ENCODE results near the gene CHSY3.

The CHSY3 gene

GRCh38 chr5:130024006-130024405 is 119.7 kb downstream of the CHSY3 start:
- DNase-seq (ENCODE audit: low read depth) = no peak

- no peak for DNase-seq (ENCODE audit: low read depth)
These were observed 121.2 kb downstream of the CHSY3 start for GRCh38 chr5:130025511-130025910.

- no peak for DNase-seq (ENCODE audit: low read depth)
These were observed 128.5 kb downstream of the CHSY3 start for GRCh38 chr5:130032807-130033206.

- no peak for DNase-seq (ENCODE audit: low read depth)
These were observed 130.4 kb downstream of the CHSY3 start for GRCh38 chr5:130034566-130035210.

GRCh38 chr5:130035388-130035787 is 131.1 kb downstream of the CHSY3 start:
- DNase-seq (ENCODE audit: low read depth) = no peak

GRCh38 chr5:130037905-130038304 is 133.6 kb downstream of the CHSY3 start:
- no peak for DNase-seq (ENCODE audit: low read depth)

- no peak for DNase-seq (ENCODE audit: low read depth)
These were observed 139.6 kb downstream of the CHSY3 start for GRCh38 chr5:130043834-130044233.

- no peak for DNase-seq (ENCODE audit: low read depth)
These were observed 141.1 kb downstream of the CHSY3 start for GRCh38 chr5:130045334-130045733.

- no peak for DNase-seq (ENCODE audit: low read depth)
These were observed 146.3 kb downstream of the CHSY3 start for GRCh38 chr5:130050585-130050984.

- no peak for DNase-seq (ENCODE audit: low read depth)
These were observed 148.5 kb downstream of the CHSY3 start for GRCh38 chr5:130052752-130053151.

- no peak for DNase-seq (ENCODE audit: low read depth)
These were observed 151.3 kb downstream of the CHSY3 start for GRCh38 chr5:130055572-130055971.

GRCh38 chr5:130061746-130062145 is 157.5 kb downstream of the CHSY3 start:
- DNase-seq (ENCODE audit: low read depth) = no peak

- DNase-seq (ENCODE audit: low read depth) = no peak
These were observed 159.3 kb downstream of the CHSY3 start for GRCh38 chr5:130063603-130064002.

- no peak for DNase-seq (ENCODE audit: low read depth)
These were observed 160.2 kb downstream of the CHSY3 start for GRCh38 chr5:130064484-130064883.

GRCh38 chr5:130065617-130066016 is 161.4 kb downstream of the CHSY3 start:
- DNase-seq (ENCODE audit: low read depth) = no peak

- no peak for DNase-seq (ENCODE audit: low read depth)
These were observed 162.4 kb downstream of the CHSY3 start for GRCh38 chr5:130066644-130067043.

GRCh38 chr5:130067364-130067763 is 163.1 kb downstream of the CHSY3 start:
- no peak for DNase-seq (ENCODE audit: low read depth)

GRCh38 chr5:130068101-130068500 is 163.8 kb downstream of the CHSY3 start:
- no peak for DNase-seq (ENCODE audit: low read depth)

GRCh38 chr5:130068988-130069387 is 164.7 kb downstream of the CHSY3 start:
- no peak for DNase-seq (ENCODE audit: low read depth)

GRCh38 chr5:130074820-130075219 is 170.6 kb downstream of the CHSY3 start:
- DNase-seq (ENCODE audit: low read depth) = no peak

GRCh38 chr5:130077007-130077406 is 172.7 kb downstream of the CHSY3 start:
- DNase-seq (ENCODE audit: low read depth) = no peak

GRCh38 chr5:130078661-130079060 is 174.4 kb downstream of the CHSY3 start:
- no peak for DNase-seq (ENCODE audit: low read depth)

- no peak for DNase-seq (ENCODE audit: low read depth)
These were observed 186.5 kb downstream of the CHSY3 start for GRCh38 chr5:130090569-130091270.

- no peak for DNase-seq (ENCODE audit: low read depth)
These were observed 188.7 kb downstream of the CHSY3 start for GRCh38 chr5:130092991-130093390.
